Peyer's patch (tissue), 4 donors: ENCODE results near the gene BLNK. TPM values are rescaled to one million over a fixed set of nuclear protein-coding genes. Genes with fewer than 3 reads are reported as not detected.

Source experiments
- DNase-seq, 3 donors: peaks; one replicate each; pipeline ENCODE4 v3.0.0-alpha.2; 2017 to 2019
- H3K27ac ChIP-seq, 4 donors: fragments of 200-600 bp; sonication (generic); one replicate each; pipeline ENCODE4 v1.5.1; 2016 to 2019
- H3K27me3 ChIP-seq, 2 donors: fragments of 200-600 bp; sonication (generic); one replicate each; pipeline ENCODE4 v1.5.1; 2019
- H3K36me3 ChIP-seq, 3 donors: fragments of 200-600 bp; sonication (generic); one replicate each; pipeline ENCODE4 v1.5.1; 2016 to 2019
- H3K4me1 ChIP-seq, 4 donors: fragments of 200-600 bp; sonication (generic); one replicate each; pipeline ENCODE4 v1.5.1; 2016 to 2019
- H3K4me3 ChIP-seq, 4 donors: fragments of 200-600 bp; sonication (generic); 1 replicate in 3 of 4; 2 replicates in 1 of 4; pipeline ENCODE4 v1.5.1; 2016 to 2019; ENCODE audit warnings: mild to moderate bottlenecking in 1 of 4
- H3K9me3 ChIP-seq, 4 donors: fragments of 200-600 bp; sonication (generic); one replicate each; pipeline ENCODE4 v1.5.1; 2016 to 2019; ENCODE audit warnings: mild to moderate bottlenecking in 1 of 4
- CTCF ChIP-seq, 6 experiments: fragments of 450-650 bp in 4 of 6; fragments of 200-600 bp in 2 of 6; sonication (generic) in 1 of 6; IDR thresholded peaks; one replicate each; pipeline ENCODE4 v1.5.1; 2017 to 2019; ENCODE audit warnings: antibody characterized with exemption in 6 of 6, mild to moderate bottlenecking in 3 of 6, moderate library complexity in 1 of 6
- POLR2A ChIP-seq, 2 donors: fragments of 450-650 bp; IDR thresholded peaks; one replicate each; pipeline ENCODE4 v1.5.1; 2017; ENCODE audit warnings: antibody characterized with exemption in 2 of 2, mild to moderate bottlenecking in 2 of 2, moderate library complexity in 2 of 2
- total RNA-seq, 4 donors: library from RNA; depleted of rRNA; stranded (reverse); fragments of >200 nt; gene quantifications; one replicate each; pipeline ENCODE4 v1.1.0, GENCODE V29; 2016

BLNK gene
- total RNA-seq, 4 donors from 2014 or later, result 49.3 to 79.5 (median 50.1) TPM

GRCh38 chr10:96272316-96273280 is 1.2 kb upstream of the BLNK start:
- Histone ChIP-seq H3K4me1 (peaks cover 6 to 17% (median 7%) of the 10 kb centered on the region in 4 donors), H3K27me3 (no peaks in the 10 kb centered on the region), H3K36me3 (no peaks in the 10 kb centered on the region), H3K27ac (peak overlapping the region; percentile 76 to 87 (median 82)), H3K9me3 (no peaks in the 10 kb centered on the region), H3K4me3 (peak overlapping the region in 3 of 4 donors; percentile 5 to 43 (median 27))
- TF ChIP-seq CTCF (IDR thresholded peaks at IDR 0.05), result no peak
- no peak for DNase-seq

GRCh38 chr10:96270571-96270970 is 798 bp downstream of the BLNK start:
- TF ChIP-seq POLR2A (IDR thresholded peaks at IDR 0.05), result no peak
- no peak for TF ChIP-seq CTCF (IDR thresholded peaks at IDR 0.05)
- DNase-seq, result no peak
- Histone ChIP-seq H3K4me1 (peaks cover 3 to 35% (median 11%) of the 10 kb centered on the region in 4 donors), H3K36me3 (no peaks in the 10 kb centered on the region), H3K27ac (peak overlapping the region; percentile 76 to 87 (median 82)), H3K9me3 (no peaks in the 10 kb centered on the region), H3K4me3 (peak overlapping the region; percentile 43 to 54 (median 47)), H3K27me3 (no peaks in the 10 kb centered on the region)

GRCh38 chr10:96269438-96270300 is 1.7 kb downstream of the BLNK start:
- peak overlapping the region; percentile 76 to 87 (median 82) for H3K27ac ChIP-seq
- TF ChIP-seq POLR2A (IDR thresholded peaks at IDR 0.05) (peak; percentile 5 to 58), CTCF (IDR thresholded peaks at IDR 0.05) (no peak)
- H3K9me3 ChIP-seq, result no peaks in the 10 kb centered on the region
- peak in 1 of 3 donors; percentile 68 for DNase-seq
- H3K4me1 ChIP-seq, result peaks cover 3 to 35% (median 13%) of the 10 kb centered on the region in 4 donors
- no peaks in the 10 kb centered on the region for H3K27me3 ChIP-seq
- no peaks in the 10 kb centered on the region for H3K36me3 ChIP-seq
- peak overlapping the region; percentile 43 to 54 (median 47) for H3K4me3 ChIP-seq

GRCh38 chr10:96268341-96268909 is 2.9 kb downstream of the BLNK start:
- no peaks in the 10 kb centered on the region for H3K27me3 ChIP-seq
- TF ChIP-seq CTCF (IDR thresholded peaks at IDR 0.05) (no peak), POLR2A (IDR thresholded peaks at IDR 0.05) (no peak)
- H3K4me1 ChIP-seq, result peaks cover 3 to 40% (median 18%) of the 10 kb centered on the region in 4 donors
- peak overlapping the region in 3 of 4 donors; percentile 5 to 54 (median 49) for H3K4me3 ChIP-seq
- DNase-seq, result no peak
- no peaks in the 10 kb centered on the region for H3K9me3 ChIP-seq
- H3K36me3 ChIP-seq, result no peaks in the 10 kb centered on the region
- peak overlapping the region; percentile 34 to 87 (median 79) for H3K27ac ChIP-seq

GRCh38 chr10:96267234-96267705 is 4.1 kb downstream of the BLNK start:
- no peak for DNase-seq
- no peaks in the 10 kb centered on the region for H3K36me3 ChIP-seq
- peak overlapping the region in 1 of 4 donors; percentile 1 for H3K4me3 ChIP-seq
- H3K27me3 ChIP-seq, result no peaks in the 10 kb centered on the region
- H3K27ac ChIP-seq, result peak overlapping the region in 3 of 4 donors; percentile 34 to 76 (median 37)
- H3K9me3 ChIP-seq, result no peaks in the 10 kb centered on the region
- peaks cover 0 to 41% (median 19%) of the 10 kb centered on the region in 4 donors for H3K4me1 ChIP-seq
- TF ChIP-seq CTCF (IDR thresholded peaks at IDR 0.05) (no peak), POLR2A (IDR thresholded peaks at IDR 0.05) (no peak)
